ENCODE measurements around the gene MYL5.
"Not testable (repeated sequence)": the region's sequence is repeated elsewhere in the genome, so short reads cannot be mapped to it uniquely, and the experiment has no call there.

The MYL5 gene

DNA sequence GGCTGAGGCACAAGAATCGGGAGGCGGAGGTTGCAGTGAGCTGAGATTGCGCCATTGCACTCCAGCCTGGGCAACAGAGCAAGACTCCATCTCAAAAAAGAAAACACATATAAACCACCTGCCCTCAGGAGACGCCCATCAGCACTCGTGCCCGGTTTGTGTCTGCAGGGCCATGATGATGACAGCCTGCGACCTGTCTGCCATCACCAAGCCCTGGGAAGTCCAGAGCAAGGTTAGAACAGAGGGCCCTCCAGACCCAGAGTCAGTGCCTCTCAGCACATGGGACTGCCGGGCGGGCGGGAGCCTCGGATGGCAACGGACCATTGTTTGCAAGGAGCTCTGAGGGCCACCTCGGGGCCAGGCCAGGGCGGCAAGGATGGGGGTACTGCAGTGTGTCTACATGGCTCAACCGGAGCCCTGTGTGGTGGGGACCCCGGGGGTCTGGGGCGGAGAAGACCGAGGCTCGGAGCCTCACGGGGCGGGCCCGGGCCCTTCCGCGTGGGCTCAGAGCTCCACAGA lies 9.6 kb upstream of the MYL5 start:
- POLR2A ChIA-PET = interaction anchor here (1.2 kb wide), 1 partner anchor 10 kb away, joined by 5 read pairs; the partner anchor contains the start of genes ATP5ME and MYL5
- Histone ChIP-seq H3K9me3 (ENCODE audit: control extremely low read depth in 1 of 5, control insufficient read depth in 4 of 5, insufficient read depth in 2 of 5, low read depth in 1 of 5, low read length in 4 of 5) (no peaks in the 10 kb centered on the region), H3K4me3 (ENCODE audit: control insufficient read depth in 1 of 7, extremely low read depth in 1 of 7, insufficient read depth in 4 of 7, low read depth in 2 of 7, low read length in 6 of 7) (peak overlapping the region in 2 of 7 experiments; percentile 84 to 90), H3K36me3 (ENCODE audit: control insufficient read depth in 4 of 4, insufficient read depth in 4 of 4, low read length in 3 of 4) (peaks cover 0 to 19% (median 6%) of the 10 kb centered on the region in 4 experiments), H3K27ac (ENCODE audit: insufficient read depth in 1 of 2, low read depth in 1 of 2, low read length in 2 of 2, poor library complexity in 1 of 2, severe bottlenecking in 2 of 2) (no peak overlapping the region), H3K27me3 (replicated peaks in 2 of 5; ENCODE audit: control insufficient read depth in 4 of 5, insufficient read depth in 5 of 5, low read length in 4 of 5) (no peaks in the 10 kb centered on the region), H3K4me1 (ENCODE audit: control extremely low read depth in 1 of 4, control insufficient read depth in 4 of 4, insufficient read depth in 4 of 4, low read length in 3 of 4) (peaks cover 0 to 22% (median 16%) of the 10 kb centered on the region in 4 experiments)
- CTCF ChIA-PET = interaction anchor here (1.0 to 1.4 kb wide), 3 partner anchors 9 to 20 kb away, joined by 3 to 5 read pairs (median 4); partner anchors contain the start of genes ATP5ME and MYL5
- DNase-seq = no peak
- 96% methylated on average over 19 of the region's 24 CpGs for whole genome bisulfite sequencing (ENCODE audit: insufficient coverage)

DNA sequence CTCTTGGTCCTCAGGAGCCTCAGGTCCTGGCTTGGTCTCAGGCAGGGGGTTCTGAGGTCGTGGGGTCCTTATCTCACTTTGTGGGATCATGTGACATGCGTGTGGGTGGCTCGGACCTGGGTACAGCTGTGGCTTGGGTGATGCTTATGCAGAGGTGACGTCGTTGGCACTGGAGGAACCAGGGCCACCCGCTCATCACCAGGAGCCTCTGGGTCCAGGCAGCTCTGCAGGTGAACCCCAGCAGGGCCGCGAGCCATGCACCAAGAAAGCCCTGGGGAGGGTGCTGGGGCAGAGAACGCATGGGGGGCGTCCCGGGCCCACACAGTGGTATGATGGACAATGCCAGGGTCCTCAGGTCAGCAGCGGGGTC lies 9.0 kb upstream of the MYL5 start:
- ChIA-PET POLR2A (no interaction called here), CTCF (interaction anchor here (0.7 to 1.0 kb wide), 2 partner anchors 9 to 18 kb away, joined by 4 read pairs; partner anchors contain the start of genes ATP5ME and MYL5)
- Histone ChIP-seq H3K27me3 (replicated peaks in 2 of 5; ENCODE audit: control insufficient read depth in 4 of 5, insufficient read depth in 5 of 5, low read length in 4 of 5) (no peaks in the 10 kb centered on the region), H3K4me1 (ENCODE audit: control extremely low read depth in 1 of 4, control insufficient read depth in 4 of 4, insufficient read depth in 4 of 4, low read length in 3 of 4) (peaks cover 0 to 22% (median 16%) of the 10 kb centered on the region in 4 experiments), H3K9me3 (ENCODE audit: control extremely low read depth in 1 of 5, control insufficient read depth in 4 of 5, insufficient read depth in 2 of 5, low read depth in 1 of 5, low read length in 4 of 5) (no peaks in the 10 kb centered on the region), H3K36me3 (ENCODE audit: control insufficient read depth in 4 of 4, insufficient read depth in 4 of 4, low read length in 3 of 4) (peaks cover 0 to 16% (median 4%) of the 10 kb centered on the region in 4 experiments), H3K27ac (ENCODE audit: insufficient read depth in 1 of 2, low read depth in 1 of 2, low read length in 2 of 2, poor library complexity in 1 of 2, severe bottlenecking in 2 of 2) (no peak overlapping the region), H3K4me3 (ENCODE audit: control insufficient read depth in 1 of 7, extremely low read depth in 1 of 7, insufficient read depth in 4 of 7, low read depth in 2 of 7, low read length in 6 of 7) (no peak overlapping the region)
- no peak for DNase-seq
- WGBS (ENCODE audit: insufficient coverage) = 95% methylated on average over 11 of the region's 12 CpGs

DNA sequence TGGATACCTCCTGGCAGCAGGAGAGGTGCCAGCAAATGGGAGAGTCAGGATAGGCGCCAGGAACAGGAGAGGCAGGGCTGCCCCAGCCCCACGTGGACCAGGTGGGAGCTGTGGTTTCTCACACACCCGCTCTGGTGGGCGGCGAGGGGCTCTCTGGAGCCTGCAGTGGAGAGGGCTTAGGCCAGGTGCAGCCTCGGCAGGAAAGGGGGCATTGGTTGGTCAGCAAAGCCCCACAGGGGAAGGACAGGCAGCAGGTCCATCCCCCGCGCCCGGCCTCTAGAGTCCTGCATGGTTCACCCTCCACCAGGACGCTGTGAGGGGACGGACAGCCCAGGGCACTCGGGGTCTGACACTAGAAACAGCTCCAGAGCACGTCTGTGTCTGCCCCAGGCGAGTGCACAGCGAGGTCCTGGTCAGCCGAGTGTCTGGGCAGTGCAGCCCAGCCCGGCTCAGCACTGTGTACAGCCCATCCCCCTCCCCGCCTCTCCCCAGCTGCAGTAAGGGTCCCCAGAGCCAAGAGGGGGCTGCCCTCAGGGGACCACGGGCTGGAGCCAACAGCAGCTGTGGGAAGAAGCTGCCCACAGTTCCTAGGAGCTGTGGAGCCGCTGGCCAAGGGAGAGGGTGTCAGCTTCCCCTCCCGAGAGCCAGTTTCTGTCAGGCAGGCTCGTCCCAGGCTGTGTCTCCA lies 8.4 kb upstream of the MYL5 start:
- Histone ChIP-seq H3K4me1 (ENCODE audit: control extremely low read depth in 1 of 4, control insufficient read depth in 4 of 4, insufficient read depth in 4 of 4, low read length in 3 of 4) (peaks cover 0 to 22% (median 16%) of the 10 kb centered on the region in 4 experiments), H3K27ac (ENCODE audit: insufficient read depth in 1 of 2, low read depth in 1 of 2, low read length in 2 of 2, poor library complexity in 1 of 2, severe bottlenecking in 2 of 2) (no peak overlapping the region), H3K9me3 (ENCODE audit: control extremely low read depth in 1 of 5, control insufficient read depth in 4 of 5, insufficient read depth in 2 of 5, low read depth in 1 of 5, low read length in 4 of 5) (no peaks in the 10 kb centered on the region), H3K27me3 (replicated peaks in 2 of 5; ENCODE audit: control insufficient read depth in 4 of 5, insufficient read depth in 5 of 5, low read length in 4 of 5) (no peaks in the 10 kb centered on the region), H3K4me3 (ENCODE audit: control insufficient read depth in 1 of 7, extremely low read depth in 1 of 7, insufficient read depth in 4 of 7, low read depth in 2 of 7, low read length in 6 of 7) (no peak overlapping the region), H3K36me3 (ENCODE audit: control insufficient read depth in 4 of 4, insufficient read depth in 4 of 4, low read length in 3 of 4) (peaks cover 0 to 17% (median 7%) of the 10 kb centered on the region in 4 experiments)
- CTCF ChIA-PET = interaction anchor here (0.7 to 1.0 kb wide), 2 partner anchors 8 to 18 kb away, joined by 4 read pairs; partner anchors contain the start of genes ATP5ME and MYL5
- 92% methylated on average over 15 of the region's 22 CpGs for WGBS (ENCODE audit: insufficient coverage)
- DNase-seq = no peak
- POLR2A ChIA-PET = no interaction called here

DNA sequence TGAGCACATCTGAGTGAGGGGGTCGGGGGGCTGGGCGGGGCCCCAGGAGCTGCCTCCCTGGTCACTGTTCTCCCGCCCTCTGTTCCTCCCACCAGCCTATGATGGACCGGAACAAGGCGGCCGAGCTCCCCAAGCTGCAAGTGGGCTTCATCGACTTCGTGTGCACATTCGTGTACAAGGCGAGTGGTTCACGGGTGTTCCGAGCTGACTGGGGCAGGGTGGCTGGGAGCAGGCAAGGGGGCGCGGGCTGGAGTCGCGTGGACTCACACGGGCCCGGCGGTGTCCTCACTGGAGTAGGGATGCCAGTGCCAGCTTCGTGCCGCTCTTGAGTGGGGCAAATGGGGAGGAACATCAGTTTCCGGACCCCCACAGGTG lies 7.9 kb upstream of the MYL5 start:
- Histone ChIP-seq H3K9me3 (ENCODE audit: control extremely low read depth in 1 of 5, control insufficient read depth in 4 of 5, insufficient read depth in 2 of 5, low read depth in 1 of 5, low read length in 4 of 5) (no peaks in the 10 kb centered on the region), H3K4me3 (ENCODE audit: control insufficient read depth in 1 of 7, extremely low read depth in 1 of 7, insufficient read depth in 4 of 7, low read depth in 2 of 7, low read length in 6 of 7) (no peak overlapping the region), H3K4me1 (ENCODE audit: control extremely low read depth in 1 of 4, control insufficient read depth in 4 of 4, insufficient read depth in 4 of 4, low read length in 3 of 4) (peaks cover 0 to 22% (median 16%) of the 10 kb centered on the region in 4 experiments), H3K27ac (ENCODE audit: insufficient read depth in 1 of 2, low read depth in 1 of 2, low read length in 2 of 2, poor library complexity in 1 of 2, severe bottlenecking in 2 of 2) (no peak overlapping the region), H3K27me3 (replicated peaks in 2 of 5; ENCODE audit: control insufficient read depth in 4 of 5, insufficient read depth in 5 of 5, low read length in 4 of 5) (no peaks in the 10 kb centered on the region), H3K36me3 (ENCODE audit: control insufficient read depth in 4 of 4, insufficient read depth in 4 of 4, low read length in 3 of 4) (peaks cover 0 to 22% (median 7%) of the 10 kb centered on the region in 4 experiments)
- ChIA-PET CTCF (interaction anchor here (0.7 kb wide), 1 partner anchor 17 kb away, joined by 4 read pairs; no protein-coding TSS in a partner anchor), POLR2A (no interaction called here)
- 95% methylated on average over 22 of the region's 22 CpGs for WGBS (ENCODE audit: insufficient coverage)
- DNase-seq = no peak

DNA sequence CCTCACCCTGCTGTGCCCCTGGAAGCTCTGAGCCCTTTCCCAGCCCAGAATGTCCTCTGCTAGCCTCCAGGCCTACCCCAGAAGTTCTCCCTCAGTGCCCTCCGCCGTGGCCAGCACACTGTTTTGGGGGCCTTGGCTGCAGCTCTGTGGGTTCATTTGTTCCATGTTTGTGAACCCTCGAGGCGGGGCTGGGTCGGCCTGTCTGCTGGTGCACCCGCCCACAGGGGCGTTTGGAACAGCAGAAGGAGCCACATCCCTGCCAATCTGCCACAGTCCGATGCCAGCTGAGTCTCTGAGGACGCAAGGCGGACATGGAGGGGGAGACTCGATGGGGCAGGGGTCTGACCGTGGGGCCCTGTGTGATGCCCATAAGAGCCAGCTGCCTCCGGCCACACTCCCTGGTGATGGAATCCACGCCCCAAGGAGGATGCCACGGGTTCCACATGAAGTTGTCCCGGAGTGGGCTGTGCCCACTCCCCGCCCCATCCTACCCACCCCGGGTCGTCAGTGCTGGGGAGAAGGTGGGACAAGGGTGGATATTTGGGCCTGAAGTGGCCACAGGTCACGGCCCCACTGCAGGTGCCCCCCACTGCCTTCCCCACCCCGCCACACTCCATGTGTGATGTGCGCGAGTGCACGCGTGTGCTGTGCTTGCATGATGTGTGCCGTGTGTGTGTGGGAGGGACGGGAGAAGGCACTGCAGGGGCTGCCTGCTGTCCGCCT lies 7.4 kb upstream of the MYL5 start:
- Histone ChIP-seq H3K27me3 (replicated peaks in 2 of 5; ENCODE audit: control insufficient read depth in 4 of 5, insufficient read depth in 5 of 5, low read length in 4 of 5) (no peaks in the 10 kb centered on the region), H3K4me3 (ENCODE audit: control insufficient read depth in 1 of 7, extremely low read depth in 1 of 7, insufficient read depth in 4 of 7, low read depth in 2 of 7, low read length in 6 of 7) (no peak overlapping the region), H3K9me3 (ENCODE audit: control extremely low read depth in 1 of 5, control insufficient read depth in 4 of 5, insufficient read depth in 2 of 5, low read depth in 1 of 5, low read length in 4 of 5) (no peaks in the 10 kb centered on the region), H3K27ac (ENCODE audit: insufficient read depth in 1 of 2, low read depth in 1 of 2, low read length in 2 of 2, poor library complexity in 1 of 2, severe bottlenecking in 2 of 2) (no peak overlapping the region), H3K36me3 (ENCODE audit: control insufficient read depth in 4 of 4, insufficient read depth in 4 of 4, low read length in 3 of 4) (peaks cover 4 to 25% (median 11%) of the 10 kb centered on the region in 4 experiments), H3K4me1 (ENCODE audit: control extremely low read depth in 1 of 4, control insufficient read depth in 4 of 4, insufficient read depth in 4 of 4, low read length in 3 of 4) (peaks cover 0 to 22% (median 16%) of the 10 kb centered on the region in 4 experiments)
- CTCF ChIA-PET = no interaction called here
- 92% methylated on average over 17 of the region's 28 CpGs for WGBS (ENCODE audit: insufficient coverage)
- DNase-seq = no peak
- POLR2A ChIA-PET = no interaction called here

DNA sequence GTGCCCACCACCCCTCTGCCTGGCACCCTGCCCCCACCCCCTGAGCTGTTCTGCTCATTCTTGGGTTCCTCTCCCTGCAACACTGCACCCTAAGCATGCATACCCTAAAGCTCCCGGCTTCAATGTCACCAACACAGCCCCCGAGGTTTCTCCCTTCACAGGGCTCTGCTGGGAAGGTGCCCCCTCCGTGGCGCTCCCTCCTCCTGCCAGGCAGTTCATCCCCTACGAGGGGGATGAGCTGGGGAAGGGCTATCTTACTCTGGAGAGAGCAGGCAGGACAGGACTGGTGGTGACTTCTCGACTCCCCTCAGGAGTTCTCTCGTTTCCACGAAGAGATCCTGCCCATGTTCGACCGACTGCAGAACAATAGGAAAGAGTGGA lies 6.8 kb upstream of the MYL5 start:
- ChIA-PET POLR2A (no interaction called here), CTCF (no interaction called here)
- 91% methylated on average over 9 of the region's 10 CpGs for WGBS (ENCODE audit: insufficient coverage)
- no peak for DNase-seq
- Histone ChIP-seq H3K4me1 (ENCODE audit: control extremely low read depth in 1 of 4, control insufficient read depth in 4 of 4, insufficient read depth in 4 of 4, low read length in 3 of 4) (peaks cover 0 to 22% (median 16%) of the 10 kb centered on the region in 4 experiments), H3K4me3 (ENCODE audit: control insufficient read depth in 1 of 7, extremely low read depth in 1 of 7, insufficient read depth in 4 of 7, low read depth in 2 of 7, low read length in 6 of 7) (no peak overlapping the region), H3K27me3 (replicated peaks in 2 of 5; ENCODE audit: control insufficient read depth in 4 of 5, insufficient read depth in 5 of 5, low read length in 4 of 5) (no peaks in the 10 kb centered on the region), H3K36me3 (ENCODE audit: control insufficient read depth in 4 of 4, insufficient read depth in 4 of 4, low read length in 3 of 4) (peaks cover 4 to 25% (median 16%) of the 10 kb centered on the region in 4 experiments), H3K9me3 (ENCODE audit: control extremely low read depth in 1 of 5, control insufficient read depth in 4 of 5, insufficient read depth in 2 of 5, low read depth in 1 of 5, low read length in 4 of 5) (no peaks in the 10 kb centered on the region), H3K27ac (ENCODE audit: insufficient read depth in 1 of 2, low read depth in 1 of 2, low read length in 2 of 2, poor library complexity in 1 of 2, severe bottlenecking in 2 of 2) (no peak overlapping the region)

DNA sequence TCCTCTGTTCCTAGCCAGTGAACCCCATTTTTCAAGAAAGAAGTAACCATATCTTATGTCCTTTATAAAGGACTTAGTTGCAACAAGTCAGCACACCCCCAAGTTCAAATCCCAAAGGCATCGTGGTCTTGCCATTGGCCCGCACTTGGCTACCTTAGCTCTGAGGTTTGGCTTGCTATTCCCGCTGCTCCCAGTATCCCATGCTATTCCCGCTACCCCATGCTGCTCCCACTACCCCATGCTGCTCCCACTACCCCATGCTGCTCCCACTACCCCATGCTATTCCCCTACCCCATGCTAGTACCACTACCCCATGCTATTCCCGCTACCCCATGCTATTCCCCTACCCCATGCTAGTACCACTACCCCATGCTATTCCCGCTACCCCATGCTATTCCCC lies 6.1 kb upstream of the MYL5 start:
- CTCF ChIA-PET; H3K9me3 ChIP-seq (ENCODE audit: control extremely low read depth in 1 of 5, control insufficient read depth in 4 of 5, insufficient read depth in 2 of 5, low read depth in 1 of 5, low read length in 4 of 5); H3K27ac ChIP-seq (ENCODE audit: insufficient read depth in 1 of 2, low read depth in 1 of 2, low read length in 2 of 2, poor library complexity in 1 of 2, severe bottlenecking in 2 of 2); H3K27me3 ChIP-seq (replicated peaks in 2 of 5; ENCODE audit: control insufficient read depth in 4 of 5, insufficient read depth in 5 of 5, low read length in 4 of 5); DNase-seq; H3K4me3 ChIP-seq (ENCODE audit: control insufficient read depth in 1 of 7, extremely low read depth in 1 of 7, insufficient read depth in 4 of 7, low read depth in 2 of 7, low read length in 6 of 7); POLR2A ChIA-PET: not testable (repeated sequence)
- H3K36me3 ChIP-seq (ENCODE audit: control insufficient read depth in 4 of 4, insufficient read depth in 4 of 4, low read length in 3 of 4) = peaks cover 4 to 26% (median 16%) of the 10 kb centered on the region in 4 experiments
- 95% methylated on average over 6 of the region's 6 CpGs for WGBS (ENCODE audit: insufficient coverage)
- H3K4me1 ChIP-seq (ENCODE audit: control extremely low read depth in 1 of 4, control insufficient read depth in 4 of 4, insufficient read depth in 4 of 4, low read length in 3 of 4) = peaks cover 0 to 23% (median 14%) of the 10 kb centered on the region in 4 experiments
